ENCODE results near the gene RPS15. TPM values are rescaled to one million over a fixed set of nuclear protein-coding genes. Genes with fewer than 3 reads are reported as not detected.
"Not testable (repeated sequence)": the region's sequence is repeated elsewhere in the genome, so short reads cannot be mapped to it uniquely, and the experiment has no call there.

Gene RPS15
- total and polyA plus RNA-seq, 2 donors (not counting 3 experiments of a cell fraction or from before 2014, with no cell fraction given): 1,260 to 3,270 TPM

- H3K27ac ChIP-seq (ENCODE audit: insufficient read depth, low read depth, low read length): no peak overlapping the region
- no TSS peak for BruUV-seq (replicated peaks)
- no peak overlapping the region for H3K9ac ChIP-seq (replicated peaks; ENCODE audit: extremely low read depth, insufficient read depth, low read length)
- H3K4me1 ChIP-seq (ENCODE audit: control insufficient read depth, extremely low read depth, insufficient read depth, low read length): peaks cover 3% of the 10 kb centered on the region
- H3K4me3 ChIP-seq (replicated peaks in 1 of 3; ENCODE audit: insufficient read depth in 1 of 3, low read depth in 1 of 3, low read length in 3 of 3): no peak overlapping the region
- no peak for TF ChIP-seq MYC (IDR thresholded peaks at IDR 0.05; ENCODE audit: low read depth, low read length)
- no peak for TF ChIP-seq EZH2 (IDR thresholded peaks at IDR 0.05; ENCODE audit: borderline replicate concordance, low read depth, low read length, severe bottlenecking)
- TF ChIP-seq GATA2 (IDR thresholded peaks at IDR 0.05; ENCODE audit: insufficient read depth, insufficient read length, low read depth, low read length): no peak
- TF ChIP-seq CTCF (IDR thresholded peaks at IDR 0.05; ENCODE audit: extremely low read depth in 1 of 2, insufficient read depth in 1 of 2, low read depth in 1 of 2, low read length in 2 of 2): no peak
- no peak for TF ChIP-seq FOS (IDR thresholded peaks at IDR 0.05; ENCODE audit: borderline replicate concordance, insufficient read depth, low read length)
- TF ChIP-seq MAX (IDR thresholded peaks at IDR 0.05; ENCODE audit: insufficient read depth, insufficient read length): no peak
- no peak for TF ChIP-seq POLR2A (IDR thresholded peaks at IDR 0.05; ENCODE audit: low read depth, low read length)
- no peak for TF ChIP-seq POLR2AphosphoS5 (IDR thresholded peaks at IDR 0.05; ENCODE audit: insufficient read depth, low read depth, low read length)
- no peak for TF ChIP-seq JUN (IDR thresholded peaks at IDR 0.05; ENCODE audit: borderline replicate concordance, insufficient read depth, insufficient read length, low read depth)
- DNase-seq (ENCODE audit: low read depth, low spot score): no peak
- CTCF ChIA-PET: interaction anchor here (2.4 kb wide), 1 partner anchor 10 kb away, joined by 12 read pairs; no protein-coding TSS in a partner anchor
- no peaks in the 10 kb centered on the region for H3K9me1 ChIP-seq (replicated peaks; ENCODE audit: control insufficient read depth, extremely low read depth, insufficient read depth, low read length)
- H3K79me2 ChIP-seq (ENCODE audit: control insufficient read depth, insufficient read depth, low read length): peaks cover 5% of the 10 kb centered on the region
- POLR2A ChIA-PET: no interaction called here
- no peak overlapping the region for H3K4me2 ChIP-seq (ENCODE audit: insufficient read depth, low read length)
- H2AFZ ChIP-seq (ENCODE audit: low read depth, low read length): no peak overlapping the region
- dilution Hi-C loops (cut with MboI; ENCODE audit: extremely low pct_ligation_motif_present, low sequenced_read_pairs): no loop called here
- H4K20me1 ChIP-seq (replicated peaks; ENCODE audit: control insufficient read depth, extremely low read depth, insufficient read depth, low read length): no peaks in the 10 kb centered on the region
- FAIRE-seq: no peak
- H3K36me3 ChIP-seq (ENCODE audit: control insufficient read depth in 2 of 2, extremely low read depth in 1 of 2, insufficient read depth in 2 of 2, low read length in 2 of 2): peaks cover 0 to 3% of the 10 kb centered on the region in 2 experiments
- no peaks in the 10 kb centered on the region for H3K9me3 ChIP-seq (replicated peaks; ENCODE audit: control insufficient read depth, insufficient read depth, low read length)
- H3K27me3 ChIP-seq (ENCODE audit: control insufficient read depth in 2 of 2, insufficient read depth in 2 of 2, low read length in 2 of 2): peaks cover 16 to 25% of the 10 kb centered on the region in 2 experiments
- intact Hi-C loops (cut with micrococcal nuclease): no loop called here
Measured at GRCh38 chr19:1475751-1476437, 37.7 kb downstream of the RPS15 start.

GRCh38 chr19:1477056-1477455, 38.9 kb downstream of the RPS15 start:
- POLR2A ChIA-PET; H3K9me3 ChIP-seq (replicated peaks; ENCODE audit: control insufficient read depth, insufficient read depth, low read length); H3K4me3 ChIP-seq (replicated peaks in 1 of 3; ENCODE audit: insufficient read depth in 1 of 3, low read depth in 1 of 3, low read length in 3 of 3); BruUV-seq (replicated peaks); dilution Hi-C loops (cut with MboI; ENCODE audit: extremely low pct_ligation_motif_present, low sequenced_read_pairs); H3K9me1 ChIP-seq (replicated peaks; ENCODE audit: control insufficient read depth, extremely low read depth, insufficient read depth, low read length); H3K4me1 ChIP-seq (ENCODE audit: control insufficient read depth, extremely low read depth, insufficient read depth, low read length); H3K27ac ChIP-seq (ENCODE audit: insufficient read depth, low read depth, low read length); H4K20me1 ChIP-seq (replicated peaks; ENCODE audit: control insufficient read depth, extremely low read depth, insufficient read depth, low read length); H3K79me2 ChIP-seq (ENCODE audit: control insufficient read depth, insufficient read depth, low read length); CTCF ChIA-PET; H3K9ac ChIP-seq (replicated peaks; ENCODE audit: extremely low read depth, insufficient read depth, low read length); H3K4me2 ChIP-seq (ENCODE audit: insufficient read depth, low read length); FAIRE-seq; DNase-seq (ENCODE audit: low read depth, low spot score); H2AFZ ChIP-seq (ENCODE audit: low read depth, low read length); intact Hi-C loops (cut with micrococcal nuclease); H3K36me3 ChIP-seq (ENCODE audit: control insufficient read depth in 2 of 2, extremely low read depth in 1 of 2, insufficient read depth in 2 of 2, low read length in 2 of 2): not testable (repeated sequence)
- peaks cover 5 to 14% of the 10 kb centered on the region in 2 experiments for H3K27me3 ChIP-seq (ENCODE audit: control insufficient read depth in 2 of 2, insufficient read depth in 2 of 2, low read length in 2 of 2)
